ENCODE data around the gene KLHL6.

- TF ChIP-seq EP300 (IDR thresholded peaks at IDR 0.05) (no peak), POLR2A (IDR thresholded peaks at IDR 0.05) (no peak), POLR2AphosphoS5 (IDR thresholded peaks at IDR 0.05) (no peak)
These were observed 56.9 kb downstream of the KLHL6 start for GRCh38 chr3:183498634-183499033.

Data from upper lobe of left lung (tissue), 4 donors.